ENCODE results near the gene VWA5B2. TPM values are rescaled to one million over a fixed set of nuclear protein-coding genes. Genes with fewer than 3 reads are reported as not detected.

The VWA5B2 gene
- total and polyA plus RNA-seq, 11 donors = 0.11 TPM; not detected in 10

- Histone ChIP-seq H3K9me3 (no peaks in the 10 kb centered on the region), H3K4me3 (no peak overlapping the region), H3K27ac (no peak overlapping the region), H3K4me1 (peaks cover 0 to 6% (median 0%) of the 10 kb centered on the region in 12 donors), H3K27me3 (peaks cover 9 to 39% (median 18%) of the 10 kb centered on the region in 9 donors), H3K36me3 (no peaks in the 10 kb centered on the region)
- DNase-seq = no peak
- no peak for TF ChIP-seq CTCF (IDR thresholded peaks at IDR 0.05)
- TF ChIP-seq POLR2A (IDR thresholded peaks at IDR 0.05) = no peak
- WGBS, 4 donors = 79 to 85% (median 80%) methylated on average over 4 of the region's 4 CpGs
- intact Hi-C loops (cut with DNase I) = loop anchor here in 1 of 10 donors (5.0 kb wide), 1 partner anchor 88 kb away; no protein-coding TSS in a partner anchor
- ATAC-seq = no peak
Measured at GRCh38 chr3:184235381-184236032, 6.1 kb downstream of the VWA5B2 start.

DNA sequence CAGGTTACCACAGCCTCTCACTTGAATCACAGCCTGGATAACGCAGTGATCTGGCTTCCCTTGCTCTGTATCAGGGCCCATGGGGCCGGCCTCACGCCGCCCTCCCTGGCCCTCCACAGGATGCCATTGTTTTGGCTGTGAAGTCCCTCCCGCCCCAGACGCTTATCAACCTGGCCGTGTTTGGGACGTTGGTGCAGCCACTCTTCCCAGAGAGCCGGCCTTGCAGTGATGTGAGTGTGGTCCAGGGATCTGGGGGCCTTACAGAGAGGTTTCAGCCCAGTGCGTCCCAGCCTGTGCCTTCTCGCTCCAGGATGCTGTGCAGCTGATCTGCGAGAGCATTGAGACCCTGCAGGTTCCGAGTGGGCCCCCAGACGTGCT lies 6.6 kb downstream of the VWA5B2 start:
- no peak for ATAC-seq
- H3K27ac ChIP-seq = no peak overlapping the region
- WGBS, 4 donors = 41 to 54% (median 47%) methylated on average over 9 to 14 of the region's 14 CpGs
- intact Hi-C loops (cut with DNase I) = loop anchor here in 1 of 10 donors (5.0 kb wide), 1 partner anchor 89 kb away; no protein-coding TSS in a partner anchor
- H3K4me3 ChIP-seq = no peak overlapping the region
- no peaks in the 10 kb centered on the region for H3K9me3 ChIP-seq
- no peak for TF ChIP-seq CTCF (IDR thresholded peaks at IDR 0.05)
- no peak for TF ChIP-seq POLR2A (IDR thresholded peaks at IDR 0.05)
- H3K36me3 ChIP-seq = no peaks in the 10 kb centered on the region
- DNase-seq = no peak
- H3K27me3 ChIP-seq = peaks cover 6 to 34% (median 13%) of the 10 kb centered on the region in 9 donors
- peaks cover 0 to under 1% (median 0%) of the 10 kb centered on the region in 12 donors for H3K4me1 ChIP-seq

DNA sequence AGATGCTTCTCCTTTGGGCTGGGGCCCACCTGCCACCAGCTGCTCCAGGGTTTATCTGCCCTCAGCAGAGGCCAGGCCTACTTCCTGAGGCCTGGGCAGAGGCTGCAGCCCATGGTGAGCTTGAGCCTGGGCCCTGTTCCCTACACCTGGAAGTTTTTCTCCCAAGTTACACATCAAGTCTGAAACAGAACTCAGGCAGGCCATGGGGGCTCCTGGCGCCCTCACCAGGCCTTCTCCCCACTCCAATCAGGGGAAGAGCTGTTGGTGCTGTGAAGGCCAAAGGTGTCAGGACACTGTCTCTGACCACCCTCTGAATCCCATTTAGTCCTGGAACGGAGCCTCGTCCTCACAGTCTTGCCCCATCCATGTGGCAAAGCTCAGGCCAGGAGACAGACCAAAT lies 7.3 kb downstream of the VWA5B2 start:
- ATAC-seq = no peak
- H3K27me3 ChIP-seq = peaks cover under 1 to 28% (median 7%) of the 10 kb centered on the region in 9 donors
- 53 to 93% (median 80%) methylated on average over 3 of the region's 3 CpGs for WGBS, 4 donors

More for the DNA sequence above, 7.3 kb downstream of the VWA5B2 start:
- no peak overlapping the region for H3K27ac ChIP-seq
- no peaks in the 10 kb centered on the region for H3K36me3 ChIP-seq
- no peak overlapping the region for H3K4me3 ChIP-seq
- intact Hi-C loops (cut with DNase I) = loop anchor here in 1 of 10 donors (5.0 kb wide), 1 partner anchor 89 kb away; no protein-coding TSS in a partner anchor
- H3K4me1 ChIP-seq = peaks cover 0 to 6% (median 2%) of the 10 kb centered on the region in 12 donors
- TF ChIP-seq POLR2A (IDR thresholded peaks at IDR 0.05) (no peak), CTCF (IDR thresholded peaks at IDR 0.05) (no peak)
- no peaks in the 10 kb centered on the region for H3K9me3 ChIP-seq
- no peak for DNase-seq
